HUES64 (cell line): ENCODE measurements around the gene AFAP1L1.

Experiments used
- H3K27ac ChIP-seq: 2 replicates; pipeline ENCODE4 v1.7.0; 2013; ENCODE audit warnings: low read depth, low read length, inconsistent platforms
- H3K27me3 ChIP-seq: 2 replicates; pipeline ENCODE4 v1.6.1; 2013; ENCODE audit warnings: mild to moderate bottlenecking, low read length; ENCODE audit not compliant: insufficient read depth
- H3K36me3 ChIP-seq: 2 replicates; pipeline ENCODE4 v1.6.1; 2013; ENCODE audit warnings: mild to moderate bottlenecking, low read length; ENCODE audit not compliant: insufficient read depth
- H3K4me1 ChIP-seq: 2 replicates; pipeline ENCODE4 v1.6.1; 2013; ENCODE audit warnings: mild to moderate bottlenecking, low read length, moderate library complexity; ENCODE audit not compliant: insufficient read depth
- H3K4me3 ChIP-seq: 2 replicates; pipeline ENCODE4 v1.5.1; 2013; ENCODE audit warnings: mild to moderate bottlenecking, low read length, moderate library complexity
- H3K9ac ChIP-seq: 2 replicates; pipeline ENCODE4 v1.6.1; 2013; ENCODE audit warnings: mild to moderate bottlenecking, low read depth, low read length
- H3K9me3 ChIP-seq: 2 replicates; pipeline ENCODE4 v1.6.1; 2013; ENCODE audit warnings: low read depth, low read length; ENCODE audit not compliant: insufficient read depth
- WGBS: fragments of 150-250, 120-280 bp; methylation state at CpG from one replicate; pipeline ENCODE4 v1.1.7; 2013; ENCODE audit warnings: missing lambda C conversion rate; 5-methylcytosine and 5-hydroxymethylcytosine counted together

AFAP1L1 gene

DNA sequence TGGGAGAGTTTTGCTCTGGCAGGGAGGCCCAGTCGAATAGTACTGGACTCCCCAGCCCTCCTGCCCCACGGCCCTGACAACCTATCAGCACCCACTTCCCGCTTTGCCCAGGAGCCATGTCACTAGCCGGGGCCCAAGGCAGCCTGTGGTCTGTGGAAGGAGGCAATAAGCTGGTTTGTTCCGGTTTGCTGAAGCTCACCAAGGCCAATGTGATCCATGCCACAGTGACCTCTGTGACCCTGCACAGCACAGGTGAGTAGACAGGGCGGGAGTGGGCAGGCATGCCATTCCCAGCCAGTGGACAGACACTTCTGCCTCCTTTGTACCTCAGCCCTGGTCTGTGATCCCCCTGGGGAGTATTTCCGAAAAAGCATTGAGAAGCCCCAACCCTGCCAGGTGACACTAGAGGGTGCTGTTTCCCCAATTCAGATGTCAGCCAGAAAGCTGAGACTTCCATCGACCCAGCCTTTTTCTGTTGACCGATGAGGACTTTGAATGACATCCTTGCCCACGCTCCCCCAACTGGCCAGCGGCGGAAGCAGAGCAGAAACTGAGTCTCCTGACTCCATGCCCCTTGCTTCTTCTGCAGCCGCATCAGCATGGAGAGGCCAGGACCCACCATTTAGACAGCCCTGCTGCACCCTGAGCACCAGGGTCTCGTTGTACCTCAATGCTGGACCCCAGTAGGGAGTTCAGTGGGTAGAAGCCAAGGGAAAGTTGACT is 95.8 kb downstream of the AFAP1L1 start:
- 43% methylated on average over 14 of the region's 14 CpGs for WGBS
- H3K27ac ChIP-seq: no peak overlapping the region
- H3K36me3 ChIP-seq: no peaks in the 10 kb centered on the region
- H3K9me3 ChIP-seq: no peaks in the 10 kb centered on the region
- peaks cover 4% of the 10 kb centered on the region; the same call in 1 of the 2 replicates for H3K4me1 ChIP-seq
- no peaks in the 10 kb centered on the region for H3K27me3 ChIP-seq
- H3K4me3 ChIP-seq: no peak overlapping the region
- H3K9ac ChIP-seq: no peak overlapping the region

DNA sequence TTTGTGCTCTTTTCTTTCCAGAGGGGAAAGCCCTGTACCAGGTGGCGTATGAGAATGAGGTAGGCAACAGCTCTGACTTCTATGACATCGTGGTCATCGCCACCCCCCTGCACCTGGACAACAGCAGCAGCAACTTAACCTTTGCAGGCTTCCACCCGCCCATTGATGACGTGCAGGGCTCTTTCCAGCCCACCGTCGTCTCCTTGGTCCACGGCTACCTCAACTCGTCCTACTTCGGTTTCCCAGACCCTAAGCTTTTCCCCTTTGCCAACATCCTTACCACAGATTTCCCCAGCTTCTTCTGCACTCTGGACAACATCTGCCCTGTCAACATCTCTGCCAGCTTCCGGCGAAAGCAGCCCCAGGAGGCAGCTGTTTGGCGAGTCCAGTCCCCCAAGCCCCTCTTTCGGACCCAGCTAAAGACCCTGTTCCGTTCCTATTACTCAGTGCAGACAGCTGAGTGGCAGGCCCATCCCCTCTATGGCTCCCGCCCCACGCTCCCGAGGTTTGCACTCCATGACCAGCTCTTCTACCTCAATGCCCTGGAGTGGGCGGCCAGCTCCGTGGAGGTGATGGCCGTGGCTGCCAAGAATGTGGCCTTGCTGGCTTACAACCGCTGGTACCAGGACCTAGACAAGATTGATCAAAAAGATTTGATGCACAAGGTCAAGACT is 96.5 kb downstream of the AFAP1L1 start:
- Histone ChIP-seq H3K27me3 (no peaks in the 10 kb centered on the region), H3K4me3 (no peak overlapping the region), H3K9me3 (no peaks in the 10 kb centered on the region), H3K27ac (no peak overlapping the region), H3K9ac (no peak overlapping the region), H3K36me3 (no peaks in the 10 kb centered on the region), H3K4me1 (peaks cover 4% of the 10 kb centered on the region; the same call in 1 of the 2 replicates)
- 95% methylated on average over 22 of the region's 22 CpGs for WGBS

DNA sequence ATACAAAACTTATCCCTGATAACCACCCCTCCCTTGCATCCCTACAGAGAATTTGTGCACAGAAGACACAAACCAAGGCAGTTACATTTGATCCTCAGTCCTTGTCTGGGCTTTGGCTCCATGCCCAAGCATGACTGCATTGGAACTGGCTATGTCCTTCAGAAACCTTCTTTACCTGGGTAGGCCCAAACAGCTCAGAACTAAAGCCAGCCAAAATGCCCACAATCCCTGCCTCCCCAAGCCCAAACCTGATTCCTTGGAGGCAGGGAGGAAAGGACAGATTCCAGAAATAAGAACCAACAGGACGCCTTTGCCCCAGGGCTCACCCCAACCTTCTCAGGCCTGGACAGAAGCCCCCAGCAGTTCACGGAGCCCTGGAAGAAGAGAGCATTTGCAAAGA is 99.2 kb downstream of the AFAP1L1 start:
- H3K27me3 ChIP-seq: no peaks in the 10 kb centered on the region
- WGBS: 83% methylated on average over 2 of the region's 2 CpGs

DNA sequence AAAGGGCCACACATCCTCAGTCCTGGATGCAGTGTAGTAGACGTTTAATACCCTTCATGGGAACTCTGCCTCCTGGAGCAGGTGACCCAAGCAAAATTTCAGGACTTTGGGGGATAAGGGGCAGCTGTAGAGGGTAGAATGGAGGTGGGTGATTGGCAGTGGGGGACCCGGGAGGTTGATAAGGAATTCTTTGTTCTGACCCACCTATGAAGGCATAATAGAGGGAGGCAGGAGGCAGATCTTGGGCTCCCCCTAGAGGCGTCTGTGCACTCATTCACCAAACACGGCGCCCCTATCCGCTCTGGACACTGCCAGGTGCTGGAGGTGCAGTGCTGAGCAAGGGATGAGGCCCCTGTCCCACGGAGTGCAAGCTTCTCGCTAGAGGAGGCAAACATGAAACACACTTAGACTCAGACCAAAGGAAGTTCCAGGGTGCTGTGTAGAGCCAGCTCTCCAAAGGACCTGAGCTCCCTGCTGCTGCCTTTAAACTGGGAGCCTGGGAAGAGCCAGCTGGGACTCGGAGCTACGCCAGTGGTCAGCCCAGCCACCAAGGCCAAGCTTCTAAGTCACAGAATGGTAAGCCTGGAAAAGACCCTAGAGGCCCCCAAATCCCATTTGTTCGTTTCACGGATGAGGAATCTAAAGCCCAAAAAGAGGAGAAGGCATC is 99.8 kb downstream of the AFAP1L1 start:
- 54% methylated on average over 12 of the region's 12 CpGs for WGBS

More for the DNA sequence above, 99.2 kb downstream of the AFAP1L1 start:
- no peak overlapping the region for H3K4me3 ChIP-seq
- no peak overlapping the region for H3K27ac ChIP-seq
- H3K36me3 ChIP-seq: no peaks in the 10 kb centered on the region
- no peak overlapping the region for H3K9ac ChIP-seq
- H3K4me1 ChIP-seq: peaks cover 4% of the 10 kb centered on the region; the same call in 1 of the 2 replicates
- H3K9me3 ChIP-seq: no peaks in the 10 kb centered on the region

DNA sequence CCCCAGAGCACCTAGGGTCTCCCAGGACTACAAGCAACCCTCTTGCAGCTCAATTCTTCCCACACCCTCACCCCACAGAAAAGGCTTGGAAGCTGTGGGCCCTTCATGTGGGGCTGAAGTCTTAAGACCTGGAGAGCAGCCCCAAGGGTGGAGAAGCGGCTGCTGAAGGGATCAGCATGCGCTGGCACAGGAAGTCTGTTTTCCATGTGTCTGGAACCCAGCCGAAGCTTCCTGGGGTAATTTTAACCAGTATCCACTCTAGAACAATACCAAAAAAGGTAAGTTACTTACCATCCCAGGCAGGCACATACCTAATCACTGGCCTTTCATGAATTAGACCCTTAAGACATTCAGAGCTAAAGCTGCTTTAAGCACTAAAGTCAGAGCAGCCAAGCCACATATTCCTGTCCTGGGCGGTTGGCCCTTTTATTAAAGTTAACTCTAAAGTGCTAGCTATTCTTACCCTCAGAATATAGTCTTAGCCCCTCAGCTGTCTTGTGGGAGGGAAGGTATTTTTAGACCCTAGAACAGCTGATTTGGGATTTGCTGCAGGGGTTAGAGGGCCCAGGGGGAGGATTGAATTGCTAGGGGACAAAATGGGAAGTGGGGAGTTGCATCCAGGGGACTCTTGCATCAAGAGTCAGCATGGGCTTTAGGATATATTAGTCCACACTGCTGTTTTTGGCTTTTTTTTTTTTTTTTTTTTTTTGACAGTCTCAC is 100.6 kb downstream of the AFAP1L1 start:
- no peak overlapping the region for H3K4me3 ChIP-seq
- H3K27ac ChIP-seq: no peak overlapping the region
- no peaks in the 10 kb centered on the region for H3K27me3 ChIP-seq
- H3K9me3 ChIP-seq: no peaks in the 10 kb centered on the region
- no peak overlapping the region for H3K9ac ChIP-seq
- 95% methylated on average over 4 of the region's 4 CpGs for WGBS
- H3K36me3 ChIP-seq: no peaks in the 10 kb centered on the region
- peaks cover 4% of the 10 kb centered on the region; the same call in 1 of the 2 replicates for H3K4me1 ChIP-seq

More for the DNA sequence above, 99.8 kb downstream of the AFAP1L1 start:
- no peak overlapping the region for H3K27ac ChIP-seq
- H3K4me1 ChIP-seq: peaks cover 4% of the 10 kb centered on the region; the same call in 1 of the 2 replicates
- no peak overlapping the region for H3K4me3 ChIP-seq
- H3K27me3 ChIP-seq: no peaks in the 10 kb centered on the region
- no peaks in the 10 kb centered on the region for H3K9me3 ChIP-seq
- no peaks in the 10 kb centered on the region for H3K36me3 ChIP-seq
- H3K9ac ChIP-seq: no peak overlapping the region

DNA sequence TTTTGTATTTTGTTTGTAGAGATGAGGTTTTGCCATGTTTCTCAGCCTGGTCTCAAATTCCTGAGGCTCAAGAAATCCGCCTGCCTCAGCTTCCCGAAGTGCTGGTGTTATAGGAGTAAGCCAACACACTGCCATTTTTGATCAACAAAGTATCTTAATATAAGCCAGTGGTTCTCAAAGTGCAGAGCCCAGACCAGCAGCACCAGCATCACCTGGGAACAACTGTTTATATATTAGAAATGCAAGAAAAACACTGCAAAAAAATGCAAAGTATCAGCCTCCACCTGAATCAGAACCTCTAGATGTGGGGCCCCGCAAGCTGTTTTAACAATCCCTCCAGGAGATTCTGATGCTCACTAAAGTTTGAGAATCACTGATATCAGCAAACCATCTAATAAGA is 101.3 kb downstream of the AFAP1L1 start:
- no peak overlapping the region for H3K9ac ChIP-seq
- WGBS: 93% methylated on average over 3 of the region's 3 CpGs
- no peak overlapping the region for H3K4me3 ChIP-seq

DNA sequence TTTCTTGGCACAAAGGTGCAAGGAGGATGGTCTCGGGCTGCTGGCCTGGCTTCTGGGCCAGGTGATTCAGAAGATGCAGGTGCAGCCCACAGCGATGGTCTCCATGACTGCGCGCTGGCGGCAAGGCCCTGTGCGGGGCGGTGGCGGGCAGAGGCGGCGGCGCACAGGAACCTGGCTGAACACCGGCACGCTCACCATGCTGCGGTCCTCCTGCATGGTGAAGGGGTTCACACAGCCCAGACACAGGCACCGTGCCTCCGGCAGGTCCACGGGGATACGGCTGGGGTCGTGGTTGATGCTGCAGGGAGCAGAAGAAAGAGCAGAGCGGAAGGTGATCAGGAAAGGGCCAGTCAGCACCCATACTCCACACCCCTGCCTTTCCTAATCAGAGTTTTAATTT is 102.6 kb downstream of the AFAP1L1 start:
- Histone ChIP-seq H3K27ac (no peak overlapping the region), H3K9me3 (no peaks in the 10 kb centered on the region), H3K36me3 (no peaks in the 10 kb centered on the region), H3K4me3 (no peak overlapping the region), H3K27me3 (no peaks in the 10 kb centered on the region), H3K9ac (no peak overlapping the region), H3K4me1 (peaks cover 4% of the 10 kb centered on the region; the same call in 1 of the 2 replicates)
- WGBS: 96% methylated on average over 20 of the region's 20 CpGs

More for the DNA sequence above, 101.3 kb downstream of the AFAP1L1 start:
- H3K4me1 ChIP-seq: peaks cover 4% of the 10 kb centered on the region; the same call in 1 of the 2 replicates
- H3K27ac ChIP-seq: no peak overlapping the region
- no peaks in the 10 kb centered on the region for H3K9me3 ChIP-seq
- no peaks in the 10 kb centered on the region for H3K27me3 ChIP-seq
- no peaks in the 10 kb centered on the region for H3K36me3 ChIP-seq

DNA sequence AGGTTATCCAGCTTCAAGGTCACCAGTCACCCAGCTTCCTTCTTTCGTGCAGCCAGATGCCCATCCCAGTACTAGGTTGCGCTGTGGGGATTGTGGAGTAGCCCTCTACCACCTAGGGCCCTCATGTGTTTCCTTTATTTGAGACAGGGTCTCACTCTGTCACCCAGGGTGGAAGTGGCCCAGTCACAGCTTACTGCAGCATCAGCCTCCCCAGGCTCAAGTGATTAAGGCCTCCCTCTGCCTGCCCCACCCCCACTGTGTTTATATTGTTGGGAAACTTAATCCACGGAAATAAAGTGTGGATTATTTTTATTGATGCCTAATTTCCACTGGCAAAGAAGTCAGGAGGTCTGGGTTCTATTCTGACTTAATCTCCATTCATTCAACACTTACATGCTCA is 103.1 kb downstream of the AFAP1L1 start:
- no peak overlapping the region for H3K4me3 ChIP-seq
- 93% methylated on average over 2 of the region's 3 CpGs for WGBS
- H3K9me3 ChIP-seq: no peaks in the 10 kb centered on the region
- H3K4me1 ChIP-seq: peaks cover 4% of the 10 kb centered on the region; the same call in 1 of the 2 replicates
- H3K27me3 ChIP-seq: no peaks in the 10 kb centered on the region
- no peak overlapping the region for H3K27ac ChIP-seq
- H3K9ac ChIP-seq: no peak overlapping the region
- H3K36me3 ChIP-seq: no peaks in the 10 kb centered on the region

DNA sequence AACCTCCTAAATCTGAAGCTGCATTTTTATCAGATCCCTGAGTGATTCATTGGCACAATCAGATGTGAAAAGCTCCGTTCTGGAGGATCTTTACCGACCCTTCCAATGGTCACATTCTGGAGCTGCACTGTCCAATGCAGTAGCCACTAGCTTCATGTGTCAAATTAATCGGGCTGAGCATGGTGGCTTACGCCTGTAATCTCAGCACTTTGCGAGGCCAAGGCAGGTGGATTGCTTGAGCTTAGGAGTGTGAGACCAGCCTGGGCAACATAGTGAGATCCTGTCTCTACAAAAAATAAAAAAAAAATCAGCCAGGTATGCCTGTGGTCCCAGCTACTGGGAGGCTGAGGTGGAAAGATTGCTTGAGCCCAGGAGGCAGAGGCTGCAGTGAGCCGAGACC is 103.8 kb downstream of the AFAP1L1 start:
- H3K27ac ChIP-seq: no peak overlapping the region
- WGBS: 91% methylated on average over 6 of the region's 6 CpGs
- H3K4me1 ChIP-seq: peaks cover 4% of the 10 kb centered on the region; the same call in 1 of the 2 replicates
- H3K4me3 ChIP-seq: no peak overlapping the region
- H3K9me3 ChIP-seq: no peaks in the 10 kb centered on the region
- no peaks in the 10 kb centered on the region for H3K27me3 ChIP-seq
- no peak overlapping the region for H3K9ac ChIP-seq
- no peaks in the 10 kb centered on the region for H3K36me3 ChIP-seq

DNA sequence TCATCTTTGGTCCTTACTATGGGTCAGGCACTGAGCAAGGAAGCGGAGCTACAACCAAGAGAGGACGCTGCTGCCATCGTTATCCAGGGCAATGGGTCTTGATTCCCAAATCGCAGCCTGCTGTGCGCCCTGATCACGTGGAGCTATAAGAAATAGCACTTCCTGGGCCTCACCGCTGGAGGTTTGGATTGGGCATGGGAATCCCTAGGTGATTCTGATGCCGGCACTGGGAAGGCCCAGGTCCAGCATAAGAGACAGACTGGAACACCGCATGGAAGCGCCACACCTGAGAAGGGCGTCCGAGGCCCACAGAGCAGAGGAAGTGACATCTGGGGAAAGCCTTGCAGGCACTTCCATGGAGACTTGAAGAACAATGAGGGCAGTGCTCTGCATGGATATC is 104.4 kb downstream of the AFAP1L1 start:
- Histone ChIP-seq H3K9me3 (no peaks in the 10 kb centered on the region), H3K4me3 (no peak overlapping the region), H3K4me1 (peaks cover 3% of the 10 kb centered on the region; the same call in 1 of the 2 replicates), H3K27ac (no peak overlapping the region), H3K27me3 (no peaks in the 10 kb centered on the region), H3K36me3 (no peaks in the 10 kb centered on the region), H3K9ac (no peak overlapping the region)
- 94% methylated on average over 12 of the region's 12 CpGs for WGBS
